ENCODE results near the gene ZBTB32. TPM values are rescaled to one million over a fixed set of nuclear protein-coding genes. Genes with fewer than 3 reads are reported as not detected.
A peak's percentile ranks its signal among the peaks of the same experiment; 100 is the strongest.

ZBTB32 gene
- total RNA-seq, 2 donors from 2014 or later = not detected

GRCh38 chr19:35753634-35754369 is 49.4 kb downstream of the ZBTB32 start:
- peaks cover 25% of the 10 kb centered on the region for H3K27me3 Mint-ChIP-seq (ENCODE audit: insufficient read depth)
- H3K4me1 ChIP-seq (ENCODE audit: control insufficient read depth, insufficient read depth, low read length) = no peaks in the 10 kb centered on the region
- whole genome bisulfite sequencing, 2 experiments (ENCODE audit: insufficient coverage in 1 of 2, insufficient read length in 1 of 2) = 93 to 96% methylated on average over 18 to 20 of the region's 20 CpGs
- no peak overlapping the region for H3K27ac Mint-ChIP-seq
- H3K27ac ChIP-seq (ENCODE audit: low read depth, low read length) = no peak overlapping the region
- DNase-seq = no peak
- no peak for TF ChIP-seq CTCF (conservative IDR thresholded peaks at IDR 0.05)
- no peak overlapping the region for H3K4me3 ChIP-seq (ENCODE audit: low read length)
- H3K36me3 Mint-ChIP-seq (ENCODE audit: low read depth) = no peaks in the 10 kb centered on the region
- H3K4me3 Mint-ChIP-seq = no peak overlapping the region
- H3K9me3 ChIP-seq (ENCODE audit: control insufficient read depth, low read length) = no peaks in the 10 kb centered on the region
- H3K27me3 ChIP-seq (ENCODE audit: control insufficient read depth, insufficient read depth, low read length, poor library complexity, severe bottlenecking) = peaks cover 7% of the 10 kb centered on the region
- H3K9me3 Mint-ChIP-seq = no peaks in the 10 kb centered on the region
- peaks cover 11% of the 10 kb centered on the region for H3K4me1 Mint-ChIP-seq
- peaks cover 5% of the 10 kb centered on the region for H3K36me3 ChIP-seq (ENCODE audit: control insufficient read depth, insufficient read depth, low read length)
- H3K9ac ChIP-seq (ENCODE audit: extremely low read depth, low read length, poor library complexity, severe bottlenecking) = no peak overlapping the region

DNA sequence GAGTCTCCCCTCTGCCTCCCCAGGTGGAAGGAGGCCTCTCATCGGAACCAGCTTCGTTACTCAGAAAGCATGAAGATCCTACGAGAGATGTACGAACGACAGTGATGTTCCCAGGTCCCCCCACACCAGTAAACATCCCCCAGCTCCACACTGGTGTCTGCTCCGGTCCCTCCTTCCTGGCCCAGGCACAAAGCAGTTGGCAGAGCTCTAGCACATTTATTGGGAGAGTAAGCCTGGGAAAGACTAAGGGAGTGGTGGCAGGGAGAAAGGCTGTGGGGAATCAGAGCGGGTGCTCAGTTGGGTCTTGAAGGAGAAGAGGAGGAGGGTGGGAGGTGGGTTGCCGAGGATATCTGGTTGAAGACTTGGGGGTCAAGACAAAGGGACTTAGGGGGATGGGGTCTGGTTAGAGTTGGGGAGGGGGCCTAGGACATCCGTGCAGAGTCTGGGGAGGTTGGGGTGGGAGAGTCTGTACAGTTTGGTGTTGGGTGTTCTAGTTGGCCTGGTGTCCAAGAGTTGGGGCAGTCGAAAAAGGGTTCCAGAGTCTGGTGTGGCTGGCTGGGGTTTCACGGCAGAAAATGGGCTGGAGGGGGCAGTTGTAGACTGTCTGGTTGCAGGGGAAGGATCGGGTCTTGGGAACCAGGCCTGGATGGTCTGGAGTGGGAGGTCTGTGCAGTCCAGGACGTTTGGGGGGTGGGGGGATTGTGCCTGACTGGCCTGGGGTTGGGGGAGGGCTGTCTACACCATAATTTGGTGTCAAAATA is 50.2 kb downstream of the ZBTB32 start:
- Mint-ChIP-seq H3K27ac (no peak overlapping the region), H3K4me3 (peak overlapping the region; percentile 91), H3K9me3 (no peaks in the 10 kb centered on the region), H3K27me3 (ENCODE audit: insufficient read depth) (peaks cover 25% of the 10 kb centered on the region), H3K4me1 (peaks cover 8% of the 10 kb centered on the region), H3K36me3 (ENCODE audit: low read depth) (no peaks in the 10 kb centered on the region)
- H3K4me1 ChIP-seq (ENCODE audit: control insufficient read depth, insufficient read depth, low read length) = no peaks in the 10 kb centered on the region
- no peak overlapping the region for H3K27ac ChIP-seq (ENCODE audit: low read depth, low read length)
- WGBS, 2 experiments (ENCODE audit: insufficient coverage in 1 of 2, insufficient read length in 1 of 2) = 90 to 100% methylated on average over 4 to 13 of the region's 13 CpGs
- no peak overlapping the region for H3K4me3 ChIP-seq (ENCODE audit: low read length)
- no peak overlapping the region for H3K9ac ChIP-seq (ENCODE audit: extremely low read depth, low read length, poor library complexity, severe bottlenecking)
- no peaks in the 10 kb centered on the region for H3K9me3 ChIP-seq (ENCODE audit: control insufficient read depth, low read length)
- DNase-seq = no peak
- peaks cover 5% of the 10 kb centered on the region for H3K36me3 ChIP-seq (ENCODE audit: control insufficient read depth, insufficient read depth, low read length)
- TF ChIP-seq CTCF (conservative IDR thresholded peaks at IDR 0.05) = no peak
- peaks cover 7% of the 10 kb centered on the region for H3K27me3 ChIP-seq (ENCODE audit: control insufficient read depth, insufficient read depth, low read length, poor library complexity, severe bottlenecking)

DNA sequence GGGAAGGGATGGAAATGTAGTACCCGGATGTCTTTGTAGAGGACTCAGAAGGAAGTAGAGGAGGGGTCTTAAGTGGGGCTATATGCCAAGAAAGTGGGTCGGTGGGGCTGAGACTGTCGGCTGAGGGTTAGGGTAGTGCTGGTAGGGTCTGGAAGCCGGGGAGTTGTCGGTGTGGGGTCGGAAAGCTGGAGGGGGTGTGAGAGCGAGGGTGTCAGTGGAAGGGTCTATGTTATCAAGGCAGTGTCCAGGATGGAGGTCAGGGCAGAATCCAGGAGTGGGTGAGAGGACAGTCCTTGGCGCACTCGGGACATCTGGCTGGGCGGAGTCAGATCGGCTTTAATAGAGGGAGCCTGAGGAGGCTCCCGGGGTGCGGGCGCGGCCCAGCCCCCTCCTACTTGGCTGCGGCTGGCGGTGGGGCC is 50.8 kb downstream of the ZBTB32 start:
- Histone ChIP-seq H3K4me3 (ENCODE audit: low read length) (no peak overlapping the region), H3K9me3 (ENCODE audit: control insufficient read depth, low read length) (no peaks in the 10 kb centered on the region), H3K27me3 (ENCODE audit: control insufficient read depth, insufficient read depth, low read length, poor library complexity, severe bottlenecking) (peaks cover 7% of the 10 kb centered on the region), H3K4me1 (ENCODE audit: control insufficient read depth, insufficient read depth, low read length) (no peaks in the 10 kb centered on the region), H3K27ac (ENCODE audit: low read depth, low read length) (no peak overlapping the region), H3K9ac (ENCODE audit: extremely low read depth, low read length, poor library complexity, severe bottlenecking) (no peak overlapping the region), H3K36me3 (ENCODE audit: control insufficient read depth, insufficient read depth, low read length) (peaks cover 6% of the 10 kb centered on the region)
- H3K4me3 Mint-ChIP-seq = peak overlapping the region; percentile 91
- WGBS, 2 experiments (ENCODE audit: insufficient coverage in 1 of 2, insufficient read length in 1 of 2) = 66 to 83% methylated on average over 13 to 17 of the region's 17 CpGs
- peaks cover 25% of the 10 kb centered on the region for H3K27me3 Mint-ChIP-seq (ENCODE audit: insufficient read depth)
- no peak overlapping the region for H3K27ac Mint-ChIP-seq
- H3K4me1 Mint-ChIP-seq = peaks cover 8% of the 10 kb centered on the region
- no peaks in the 10 kb centered on the region for H3K9me3 Mint-ChIP-seq
- H3K36me3 Mint-ChIP-seq (ENCODE audit: low read depth) = peaks cover 5% of the 10 kb centered on the region
- DNase-seq = no peak
- no peak for TF ChIP-seq CTCF (conservative IDR thresholded peaks at IDR 0.05)
